Left renal cortex interstitium (tissue), 4 donors: Measurements from ENCODE around the gene UBL5. TPM values are rescaled to one million over a fixed set of nuclear protein-coding genes. Genes with fewer than 3 reads are reported as not detected.
A peak's percentile ranks its signal among the peaks of the same experiment; 100 is the strongest.

ENCODE experiments used
- DNase-seq, 4 donors: peaks; one replicate each; pipeline ENCODE4 v3.0.0-alpha.2; 2013; ENCODE audit warnings: low read depth in 4 of 4, low spot score in 2 of 4, missing footprints in 1 of 4
- polyA plus RNA-seq, 4 donors: library from polyadenylated mRNA; unstranded; fragments of 120-200 nt; gene quantifications; one replicate each; pipeline ENCODE4 v1.2.1, GENCODE V29; 2013; ENCODE audit not compliant: insufficient read length in 4 of 4

The UBL5 gene
- polyA plus RNA-seq, 4 donors: 258 to 375 (median 299) TPM

- DNase-seq: no peak
Measured at GRCh38 chr19:9848762-9849161, 21.0 kb downstream of the UBL5 start.

GRCh38 chr19:9849791-9850190, 22.1 kb downstream of the UBL5 start:
- DNase-seq: no peak

GRCh38 chr19:9850235-9850959, 22.7 kb downstream of the UBL5 start:
- peak in 2 of 4 donors; percentile 29 to 61 for DNase-seq

- no peak for DNase-seq
Measured at GRCh38 chr19:9854282-9854846, 26.6 kb downstream of the UBL5 start.

- DNase-seq: no peak
Measured at GRCh38 chr19:9856609-9857008, 28.9 kb downstream of the UBL5 start.

- no peak for DNase-seq
Measured at GRCh38 chr19:9857076-9857721, 29.5 kb downstream of the UBL5 start.

- no peak for DNase-seq
Measured at GRCh38 chr19:9857920-9858746, 30.4 kb downstream of the UBL5 start.

- no peak for DNase-seq
Measured at GRCh38 chr19:9858766-9859165, 31.0 kb downstream of the UBL5 start.

GRCh38 chr19:9860407-9860806, 32.7 kb downstream of the UBL5 start:
- DNase-seq: no peak

- no peak for DNase-seq
Measured at GRCh38 chr19:9861503-9861902, 33.8 kb downstream of the UBL5 start.

GRCh38 chr19:9862938-9863337, 35.2 kb downstream of the UBL5 start:
- no peak for DNase-seq

- no peak for DNase-seq
Measured at GRCh38 chr19:9863759-9864158, 36.0 kb downstream of the UBL5 start.

- no peak for DNase-seq
Measured at GRCh38 chr19:9865732-9866501, 38.2 kb downstream of the UBL5 start.

GRCh38 chr19:9868983-9869617, 41.4 kb downstream of the UBL5 start:
- DNase-seq: no peak

- DNase-seq: no peak
Measured at GRCh38 chr19:9871626-9872338, 44.1 kb downstream of the UBL5 start.

GRCh38 chr19:9872618-9873242, 45.0 kb downstream of the UBL5 start:
- DNase-seq: no peak

GRCh38 chr19:9875031-9875627, 47.4 kb downstream of the UBL5 start:
- no peak for DNase-seq

GRCh38 chr19:9875796-9876195, 48.1 kb downstream of the UBL5 start:
- no peak for DNase-seq
